Activated T-cell treated with anti-CD3 and anti-CD28 coated beads, Interleukin-2, amount 50 U/mL, for 72 hours (primary cell): ENCODE results near the gene CEACAM3. TPM values are rescaled to one million over a fixed set of nuclear protein-coding genes. Genes with fewer than 3 reads are reported as not detected.
A peak's percentile ranks its signal among the peaks of the same experiment; 100 is the strongest.
"Not testable (repeated sequence)": the region's sequence is repeated elsewhere in the genome, so short reads cannot be mapped to it uniquely, and the experiment has no call there.

Experiments
- ATAC-seq, 2 donors: fragments of 150-1000 bp; cut with Tn5 transposase; replicated peaks in 1 of 2; 2 replicates each; pipeline ENCODE4 v1.10.0; 2021; ENCODE audit warnings: moderate library complexity in 2 of 2, mild to moderate bottlenecking in 1 of 2
- DNase-seq, 2 donors: peaks; one replicate each; pipeline ENCODE4 v3.0.0; 2021 to 2022; ENCODE audit warnings: mixed read lengths in 1 of 2
- H3K27ac Mint-ChIP-seq: one replicate; pipeline ENCODE4 v1.8.0; 2022; ENCODE audit warnings: mild to moderate bottlenecking, moderate library complexity, mixed read lengths
- H3K27me3 Mint-ChIP-seq: one replicate; pipeline ENCODE4 v1.8.0; 2022; ENCODE audit warnings: low read depth, mixed read lengths
- H3K36me3 Mint-ChIP-seq, 2 donors: one replicate each; pipeline ENCODE4 v1.8.0; 2022; ENCODE audit warnings: mixed read lengths in 2 of 2, mild to moderate bottlenecking in 1 of 2; ENCODE audit not compliant: insufficient read depth in 2 of 2
- H3K4me1 Mint-ChIP-seq: one replicate; pipeline ENCODE4 v1.8.0; 2022; ENCODE audit warnings: low read depth, mixed read lengths
- H3K4me3 Mint-ChIP-seq, 2 donors: one replicate each; pipeline ENCODE4 v1.8.0; 2022; ENCODE audit warnings: mild to moderate bottlenecking in 2 of 2, mixed read lengths in 2 of 2, moderate library complexity in 2 of 2
- H3K9me3 Mint-ChIP-seq, 2 donors: one replicate each; pipeline ENCODE4 v1.8.0; 2022; ENCODE audit warnings: mixed read lengths in 2 of 2
- total RNA-seq, 2 donors: library from RNA; stranded (reverse); gene quantifications; one replicate each; pipeline ENCODE4 v1.2.3, GENCODE V29; 2022

Gene CEACAM3
- total RNA-seq, 2 donors from 2014 or later, result not detected

DNA sequence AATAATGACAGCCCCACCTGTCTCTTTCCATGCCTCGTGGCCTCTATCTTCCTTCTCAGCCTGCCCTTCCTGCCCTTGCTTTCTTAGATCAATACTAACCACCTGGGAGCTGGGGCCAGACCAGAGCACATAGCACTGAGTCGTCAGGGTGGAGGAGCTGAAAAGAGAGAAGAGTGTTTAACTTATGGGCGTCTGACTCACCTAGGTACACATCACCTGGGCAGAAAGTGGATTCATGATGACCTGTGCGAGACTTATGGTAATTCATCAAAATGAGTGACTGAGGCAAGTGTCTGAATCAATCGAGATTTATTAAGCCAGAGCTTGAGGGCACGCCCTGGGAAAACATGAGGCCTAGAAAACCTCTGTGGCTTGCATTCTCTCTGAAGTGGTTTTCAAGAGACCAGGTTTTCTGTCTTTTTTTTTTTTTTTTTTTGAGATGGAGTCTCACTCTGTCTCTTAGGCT is 21.8 kb upstream of the CEACAM3 start:
- DNase-seq (peak; percentile 44 to 58), ATAC-seq (peak; percentile 74 to 90)
- Mint-ChIP-seq H3K4me1 (peaks cover 42% of the 10 kb centered on the region), H3K36me3 (no peaks in the 10 kb centered on the region), H3K27ac (peak overlapping the region; percentile 30), H3K4me3 (peak overlapping the region in 1 of 2 donors; percentile 41), H3K27me3 (peaks cover 73% of the 10 kb centered on the region), H3K9me3 (no peaks in the 10 kb centered on the region)

- ATAC-seq (no peak), DNase-seq (no peak)
- Mint-ChIP-seq H3K27me3 (peaks cover 82% of the 10 kb centered on the region), H3K36me3 (no peaks in the 10 kb centered on the region), H3K4me1 (peaks cover 34% of the 10 kb centered on the region), H3K27ac (no peak overlapping the region), H3K4me3 (no peak overlapping the region), H3K9me3 (no peaks in the 10 kb centered on the region)
Measured at GRCh38 chr19:41776700-41777099, 19.7 kb upstream of the CEACAM3 start.

DNA sequence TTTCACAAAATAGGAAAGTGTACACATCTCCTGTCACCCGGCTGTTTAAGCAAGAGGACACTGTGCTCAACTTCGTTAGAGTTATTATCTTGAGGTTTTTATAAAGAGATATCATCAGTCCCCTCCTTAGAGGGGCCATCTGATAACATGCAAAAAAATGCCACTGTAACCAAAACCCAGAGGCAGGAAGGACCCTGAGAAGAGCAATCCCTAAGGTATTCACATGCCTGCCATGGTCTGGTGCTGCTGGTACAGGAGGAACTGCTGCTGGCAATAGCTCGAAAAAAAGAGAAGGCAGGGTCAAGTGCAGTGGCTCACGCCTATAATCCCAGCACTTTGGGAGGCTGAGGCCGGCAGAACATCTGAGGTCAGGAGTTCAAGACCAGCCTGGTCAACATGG is 12.8 kb upstream of the CEACAM3 start:
- Mint-ChIP-seq H3K36me3 (no peaks in the 10 kb centered on the region), H3K4me1 (peaks cover 20% of the 10 kb centered on the region), H3K9me3 (no peaks in the 10 kb centered on the region), H3K27ac (no peak overlapping the region), H3K4me3 (no peak overlapping the region), H3K27me3 (peaks cover 67% of the 10 kb centered on the region)
- DNase-seq (no peak), ATAC-seq (no peak)

DNA sequence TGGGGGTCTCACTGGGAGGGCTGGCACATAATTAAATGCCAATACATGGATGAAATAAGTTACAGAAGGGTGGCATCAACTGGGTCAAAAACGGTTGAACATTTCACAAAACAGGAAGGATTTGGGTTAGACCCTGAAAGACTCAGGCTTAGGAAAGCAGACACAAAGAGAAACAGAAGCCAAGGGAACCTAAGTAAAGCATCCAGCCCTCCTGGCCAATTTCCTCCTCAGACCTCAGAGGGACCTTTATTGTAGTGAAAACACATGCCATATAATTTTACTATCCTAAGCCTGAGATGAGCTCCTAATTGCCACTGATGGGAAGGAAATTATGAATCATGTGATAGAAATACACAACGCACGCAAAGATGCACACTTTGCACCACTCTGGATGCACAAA is 12.1 kb upstream of the CEACAM3 start:
- H3K36me3 Mint-ChIP-seq, result no peaks in the 10 kb centered on the region
- ATAC-seq (no peak), DNase-seq (no peak)
- peaks cover 72% of the 10 kb centered on the region for H3K27me3 Mint-ChIP-seq
- H3K4me3 Mint-ChIP-seq, result no peak overlapping the region
- H3K27ac Mint-ChIP-seq, result no peak overlapping the region
- peaks cover 20% of the 10 kb centered on the region for H3K4me1 Mint-ChIP-seq
- H3K9me3 Mint-ChIP-seq, result no peaks in the 10 kb centered on the region

- DNase-seq (no peak), ATAC-seq (no peak)
- H3K4me3 Mint-ChIP-seq, result peak overlapping the region; percentile 1 to 2
Measured at GRCh38 chr19:41784743-41785142, 11.6 kb upstream of the CEACAM3 start.

DNA sequence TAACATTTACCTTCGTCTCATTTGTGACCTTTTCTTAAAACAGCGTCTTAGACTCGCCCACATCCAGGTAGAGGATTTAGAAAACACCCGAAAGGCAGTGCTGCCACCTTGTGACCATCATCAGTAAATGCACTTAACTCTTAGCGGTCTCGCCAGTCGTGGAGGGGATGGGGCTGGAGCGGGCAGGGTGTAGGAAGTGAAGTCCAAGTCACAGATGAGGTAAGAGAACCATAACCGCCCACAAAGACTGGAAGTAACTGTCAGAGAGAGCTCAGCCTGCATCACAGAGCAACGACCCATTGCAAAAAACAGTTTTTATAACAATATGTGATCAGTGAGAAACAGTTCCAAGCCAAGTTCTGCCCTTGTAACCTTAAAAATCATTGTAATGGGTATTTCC is 10.7 kb upstream of the CEACAM3 start:
- ATAC-seq (peak; percentile 92 to 94), DNase-seq (peak; percentile 70 to 75)
- peak overlapping the region; percentile 15 to 25 for H3K4me3 Mint-ChIP-seq
- H3K27ac Mint-ChIP-seq, result no peak overlapping the region
- peaks cover 20% of the 10 kb centered on the region for H3K4me1 Mint-ChIP-seq
- no peaks in the 10 kb centered on the region for H3K9me3 Mint-ChIP-seq
- H3K27me3 Mint-ChIP-seq, result peaks cover 65% of the 10 kb centered on the region
- no peaks in the 10 kb centered on the region for H3K36me3 Mint-ChIP-seq

More at GRCh38 chr19:41784743-41785142, 11.6 kb upstream of the CEACAM3 start:
- Mint-ChIP-seq H3K4me1 (peaks cover 20% of the 10 kb centered on the region), H3K36me3 (no peaks in the 10 kb centered on the region), H3K9me3 (no peaks in the 10 kb centered on the region), H3K27ac (no peak overlapping the region), H3K27me3 (peaks cover 72% of the 10 kb centered on the region)

DNA sequence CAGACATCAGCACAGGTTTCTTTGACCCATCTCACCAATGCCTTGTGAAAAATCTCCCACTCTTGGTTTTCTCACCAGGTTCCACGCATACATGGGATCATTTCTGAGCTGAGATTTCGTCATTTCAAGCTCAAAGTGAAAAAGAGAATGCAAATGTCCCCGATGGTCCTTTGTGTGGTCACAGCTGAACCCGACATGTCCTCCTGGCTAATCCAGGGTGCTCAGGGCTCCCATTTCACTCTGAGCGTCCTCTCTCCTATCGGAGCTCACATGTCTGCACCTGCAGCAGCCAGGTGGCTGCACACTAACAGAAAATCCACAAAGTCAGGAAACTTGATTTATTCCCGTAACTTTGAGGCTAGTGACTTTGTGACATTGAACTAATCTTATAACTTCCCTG is 9.3 kb upstream of the CEACAM3 start:
- Mint-ChIP-seq H3K27ac (no peak overlapping the region), H3K9me3 (no peaks in the 10 kb centered on the region), H3K4me1 (peaks cover 20% of the 10 kb centered on the region), H3K27me3 (peaks cover 57% of the 10 kb centered on the region), H3K4me3 (no peak overlapping the region), H3K36me3 (no peaks in the 10 kb centered on the region)
- no peak for ATAC-seq
- no peak for DNase-seq

DNA sequence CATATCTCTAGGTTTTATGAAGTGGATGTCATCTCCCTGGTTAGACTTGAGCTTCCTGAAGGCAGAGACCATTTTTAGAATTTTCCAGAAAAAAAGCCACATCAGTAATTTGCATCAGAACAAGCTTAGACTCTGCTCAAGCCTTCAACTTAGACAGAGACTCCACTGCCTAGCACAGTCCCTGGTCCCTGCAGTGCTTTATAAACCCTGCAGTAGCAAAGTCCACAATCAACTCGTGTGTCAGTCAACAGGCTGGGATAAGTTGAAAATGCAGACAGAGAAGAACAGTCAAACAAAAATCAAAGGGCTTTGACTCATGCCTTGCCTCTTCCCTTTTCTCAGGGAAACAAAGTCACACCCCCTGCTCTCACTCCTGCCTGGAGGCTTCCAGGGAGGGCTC is 7.9 kb upstream of the CEACAM3 start:
- not testable (repeated sequence) for H3K9me3 Mint-ChIP-seq, H3K27ac Mint-ChIP-seq, H3K36me3 Mint-ChIP-seq, H3K4me3 Mint-ChIP-seq, DNase-seq, ATAC-seq
- peaks cover 65% of the 10 kb centered on the region for H3K27me3 Mint-ChIP-seq
- H3K4me1 Mint-ChIP-seq, result peaks cover 26% of the 10 kb centered on the region

DNA sequence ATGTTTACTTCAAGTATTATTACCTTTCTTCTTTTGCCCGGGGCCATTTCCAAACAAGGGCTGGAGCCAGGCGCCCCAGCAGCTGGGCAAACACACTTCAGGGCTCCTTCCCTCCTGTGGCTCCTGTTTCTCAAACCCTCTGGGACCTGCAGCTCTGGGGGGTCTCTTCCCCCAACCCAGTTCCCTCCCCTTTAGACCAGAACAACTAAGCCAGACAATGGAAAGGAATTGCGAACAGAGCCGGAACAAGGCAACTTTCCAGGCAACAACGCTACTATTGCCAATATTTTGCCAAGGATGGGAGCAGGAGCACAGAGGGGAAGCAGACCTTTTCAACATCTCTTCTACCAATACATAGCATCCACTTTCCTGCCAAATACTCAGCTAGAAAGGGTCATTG is 7.3 kb upstream of the CEACAM3 start:
- not testable (repeated sequence) for ATAC-seq, H3K27ac Mint-ChIP-seq, DNase-seq, H3K9me3 Mint-ChIP-seq, H3K36me3 Mint-ChIP-seq, H3K4me3 Mint-ChIP-seq
- Mint-ChIP-seq H3K27me3 (peaks cover 62% of the 10 kb centered on the region), H3K4me1 (peaks cover 25% of the 10 kb centered on the region)

- Mint-ChIP-seq H3K27ac (no peak overlapping the region), H3K27me3 (peaks cover 62% of the 10 kb centered on the region), H3K4me1 (peaks cover 6% of the 10 kb centered on the region)
Measured at GRCh38 chr19:41792513-41793413, 3.6 kb upstream of the CEACAM3 start.

GRCh38 chr19:41793414-41793727 is 3.0 kb upstream of the CEACAM3 start:
- ATAC-seq (no peak), DNase-seq (no peak)
- Mint-ChIP-seq H3K36me3 (no peaks in the 10 kb centered on the region), H3K27ac (no peak overlapping the region), H3K4me3 (no peak overlapping the region), H3K27me3 (peaks cover 62% of the 10 kb centered on the region), H3K9me3 (no peaks in the 10 kb centered on the region), H3K4me1 (peaks cover 6% of the 10 kb centered on the region)

More at GRCh38 chr19:41792513-41793413, 3.6 kb upstream of the CEACAM3 start:
- DNase-seq (peak; percentile 64 to 69), ATAC-seq (peak; percentile 32 to 50)
- Mint-ChIP-seq H3K36me3 (no peaks in the 10 kb centered on the region), H3K4me3 (no peak overlapping the region), H3K9me3 (no peaks in the 10 kb centered on the region)

DNA sequence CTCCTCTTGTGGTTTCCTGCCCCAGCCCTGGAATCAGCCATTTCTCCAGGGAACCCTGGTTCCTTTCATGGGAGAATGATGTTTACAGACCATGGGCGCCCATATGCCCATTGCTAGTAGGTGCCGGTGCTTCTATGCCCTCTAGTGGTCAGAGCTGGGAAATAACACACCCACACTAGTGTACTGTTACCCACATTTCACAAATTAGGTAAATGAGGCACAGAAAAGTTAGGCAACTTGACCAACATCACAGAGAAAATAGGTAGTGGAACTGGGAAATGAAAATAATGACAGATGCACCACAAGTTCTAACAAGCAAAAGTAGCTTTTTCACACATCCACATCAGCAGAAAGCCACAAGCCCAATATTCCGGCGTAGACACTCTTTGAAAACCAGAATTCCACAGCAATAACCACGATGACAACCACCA is 1.3 kb upstream of the CEACAM3 start:
- DNase-seq, result peak; percentile 64 to 68
- H3K27me3 Mint-ChIP-seq, result peaks cover 50% of the 10 kb centered on the region
- H3K4me1 Mint-ChIP-seq, result peaks cover 6% of the 10 kb centered on the region
- H3K4me3 Mint-ChIP-seq, result no peak overlapping the region
- H3K27ac Mint-ChIP-seq, result no peak overlapping the region
- H3K36me3 Mint-ChIP-seq, result no peaks in the 10 kb centered on the region
- no peaks in the 10 kb centered on the region for H3K9me3 Mint-ChIP-seq
- ATAC-seq, result peak; percentile 80 to 86

- H3K27me3 Mint-ChIP-seq, result peaks cover 45% of the 10 kb centered on the region
- no peak overlapping the region for H3K27ac Mint-ChIP-seq
- ATAC-seq (no peak), DNase-seq (no peak)
- no peak overlapping the region for H3K4me3 Mint-ChIP-seq
- H3K9me3 Mint-ChIP-seq, result no peaks in the 10 kb centered on the region
- H3K4me1 Mint-ChIP-seq, result peaks cover 12% of the 10 kb centered on the region
- no peaks in the 10 kb centered on the region for H3K36me3 Mint-ChIP-seq
Measured at GRCh38 chr19:41796901-41797300, 514 bp downstream of the CEACAM3 start.
